Measurements from ENCODE around the gene TRABD.

GRCh38 chr22:50196256-50196655 lies 10.5 kb downstream of the TRABD start:
- TF ChIP-seq POLR2A (IDR thresholded peaks at IDR 0.05): no peak
- no peak for TF ChIP-seq CTCF (IDR thresholded peaks at IDR 0.05)

All from heart left ventricle (tissue), 13 donors.